Caco-2 (cell line): ENCODE data around the gene P4HTM. TPM values are rescaled to one million over a fixed set of nuclear protein-coding genes. Genes with fewer than 3 reads are reported as not detected.
A peak's percentile ranks its signal among the peaks of the same experiment; 100 is the strongest.

Experiments used
- BruUV-seq: library from RNA; stranded (reverse); fragments of 400-500 nt; replicated peaks from 2 replicates; lab custom pipeline; 2021; lab: Mats Ljungman, UMichigan
- CTCF ChIA-PET: fragments of 300-600 bp; sonication (Branson Sonifier 250); formaldehyde crosslinking; loops from one replicate; lab custom pipeline; 2022; ENCODE audit warnings: antibody characterized with exemption; lab: Charles Lee
- POLR2A ChIA-PET: fragments of 300-600 bp; sonication (Branson Sonifier 250); formaldehyde crosslinking; loops from one replicate; lab custom pipeline; 2022; ENCODE audit warnings: antibody characterized with exemption; lab: Charles Lee
- DNase-seq, 2 experiments: peaks; one replicate each; pipeline versions ENCODE4 v3.0.0 to v3.0.0-alpha.2; 2020 to 2022
- H3K27me3 ChIP-seq: replicated peaks from 2 replicates; pipeline ENCODE4 v1.6.0; 2011; ENCODE audit warnings: low read length; ENCODE audit not compliant: control insufficient read depth, insufficient read depth
- H3K36me3 ChIP-seq: 2 replicates; pipeline ENCODE4 v1.5.1; 2011; ENCODE audit warnings: low read length; ENCODE audit not compliant: control insufficient read depth, insufficient read depth
- H3K4me1 ChIP-seq: fragments of 250-450 bp; sonication (Bioruptor Pico); 2 replicates; pipeline ENCODE4 v1.5.1; 2020; ENCODE audit warnings: mild to moderate bottlenecking
- H3K4me3 ChIP-seq: 2 replicates; pipeline ENCODE4 v1.5.1; 2011; ENCODE audit warnings: low read depth, mild to moderate bottlenecking, control low read depth, low read length
- H3K9me3 ChIP-seq: fragments of 250-450 bp; sonication (Bioruptor Pico); 2 replicates; pipeline ENCODE4 v1.5.1; 2020; ENCODE audit warnings: mild to moderate bottlenecking, moderate library complexity
- H3K27ac Mint-ChIP-seq: one replicate; pipeline ENCODE4 v1.8.0; 2022; ENCODE audit warnings: mixed read lengths; ENCODE audit not compliant: unreplicated experiment
- H3K27me3 Mint-ChIP-seq: one replicate; pipeline ENCODE4 v1.8.0; 2022; ENCODE audit warnings: mixed read lengths; ENCODE audit not compliant: insufficient read depth, unreplicated experiment
- H3K36me3 Mint-ChIP-seq: one replicate; pipeline ENCODE4 v1.8.0; 2022; ENCODE audit warnings: mild to moderate bottlenecking, mixed read lengths; ENCODE audit not compliant: insufficient read depth, unreplicated experiment
- H3K4me1 Mint-ChIP-seq: one replicate; pipeline ENCODE4 v1.8.0; 2022; ENCODE audit warnings: low read depth, mixed read lengths; ENCODE audit not compliant: unreplicated experiment
- H3K4me3 Mint-ChIP-seq: one replicate; pipeline ENCODE4 v1.8.0; 2022; ENCODE audit warnings: mild to moderate bottlenecking, moderate library complexity, mixed read lengths; ENCODE audit not compliant: unreplicated experiment
- H3K9me3 Mint-ChIP-seq: one replicate; pipeline ENCODE4 v1.8.0; 2022; ENCODE audit warnings: mixed read lengths; ENCODE audit not compliant: unreplicated experiment
- CTCF ChIP-seq, 2 experiments: fragments of 200-600 bp in 1 of 2; IDR thresholded peaks; 1 replicate in 1 of 2; 2 replicates in 1 of 2; pipeline versions ENCODE4 v1.5.1 to v1.8.0; 2011 to 2022; ENCODE audit warnings: antibody characterized with exemption in 1 of 2, control low read depth in 1 of 2, inconsistent platforms in 1 of 2, low read depth in 1 of 2, low read length in 1 of 2, mild to moderate bottlenecking in 1 of 2, moderate library complexity in 1 of 2; ENCODE audit not compliant: insufficient read depth in 1 of 2, severe bottlenecking in 1 of 2, unreplicated experiment in 1 of 2
- intact Hi-C: fragments of 100-400 bp; cut with micrococcal nuclease; formaldehyde crosslinking; loops from one replicate; pipeline ENCODE4 v1.10.0; 2022; ENCODE audit not compliant: unreplicated experiment
- total RNA-seq: library from RNA; stranded (reverse); gene quantifications from 2 replicates; pipeline ENCODE4 v1.2.3, GENCODE V29; 2022

The P4HTM gene
- total RNA-seq, 1 experiment from 2014 or later = 24.4 TPM

- peaks cover 28% of the 10 kb centered on the region for H3K36me3 Mint-ChIP-seq
- no TSS peak for BruUV-seq
- no peaks in the 10 kb centered on the region for H3K27me3 Mint-ChIP-seq
- no peaks in the 10 kb centered on the region for H3K9me3 ChIP-seq
- H3K27ac Mint-ChIP-seq = peak overlapping the region; percentile 81
- peak in 1 of 2 experiments; percentile 58 for DNase-seq
- POLR2A ChIA-PET = interaction anchor here (1.1 to 1.5 kb wide), 2 partner anchors 16 to 20 kb away, joined by 3 to 9 read pairs; partner anchors contain the start of gene WDR6
- intact Hi-C loops = no loop called here
- H3K36me3 ChIP-seq = no peaks in the 10 kb centered on the region
- H3K4me3 ChIP-seq = peak overlapping the region; percentile 95
- no peaks in the 10 kb centered on the region for H3K9me3 Mint-ChIP-seq
- H3K4me1 Mint-ChIP-seq = peaks cover 13% of the 10 kb centered on the region
- CTCF ChIA-PET = interaction anchor here (0.5 to 1.7 kb wide), 2 partner anchors 16 to 475 kb away, joined by 3 to 5 read pairs; partner anchors contain the start of gene WDR6
- no peaks in the 10 kb centered on the region for H3K27me3 ChIP-seq
- H3K4me1 ChIP-seq = peaks cover 13% of the 10 kb centered on the region
- TF ChIP-seq CTCF (IDR thresholded peaks at IDR 0.05; ENCODE audit: insufficient read depth in 1 of 2, low read depth in 1 of 2, low read length in 1 of 2, severe bottlenecking in 1 of 2, unreplicated experiment in 1 of 2) = no peak
- peak overlapping the region; percentile 96 for H3K4me3 Mint-ChIP-seq
Observed at GRCh38 chr3:48990636-48991469, 812 bp downstream of the P4HTM start.

- intact Hi-C loops = no loop called here
- H3K4me1 ChIP-seq = peaks cover 13% of the 10 kb centered on the region
- H3K27me3 ChIP-seq = no peaks in the 10 kb centered on the region
- Mint-ChIP-seq H3K9me3 (no peaks in the 10 kb centered on the region), H3K27ac (no peak overlapping the region), H3K4me1 (peaks cover 13% of the 10 kb centered on the region), H3K36me3 (peaks cover 28% of the 10 kb centered on the region), H3K4me3 (no peak overlapping the region), H3K27me3 (no peaks in the 10 kb centered on the region)
- no peak for TF ChIP-seq CTCF (IDR thresholded peaks at IDR 0.05; ENCODE audit: insufficient read depth in 1 of 2, low read depth in 1 of 2, low read length in 1 of 2, severe bottlenecking in 1 of 2, unreplicated experiment in 1 of 2)
- ChIA-PET POLR2A (interaction anchor here (1.5 kb wide), 1 partner anchor 15 kb away, joined by 9 read pairs; the partner anchor contains the start of gene WDR6), CTCF (interaction anchor here (1.7 kb wide), 1 partner anchor 15 kb away, joined by 5 read pairs; the partner anchor contains the start of gene WDR6)
- no peaks in the 10 kb centered on the region for H3K9me3 ChIP-seq
- DNase-seq = no peak
- TSS peak; percentile 37 for BruUV-seq
- no peak overlapping the region; the same call in 1 of the 2 replicates for H3K4me3 ChIP-seq
- peaks cover 2% of the 10 kb centered on the region; the same call in 1 of the 2 replicates for H3K36me3 ChIP-seq
Observed at GRCh38 chr3:48991851-48992545, 2.0 kb downstream of the P4HTM start.

- H3K9me3 Mint-ChIP-seq = no peaks in the 10 kb centered on the region
- H3K36me3 Mint-ChIP-seq = peaks cover 26% of the 10 kb centered on the region
- POLR2A ChIA-PET = no interaction called here
- DNase-seq = no peak
- no TSS peak for BruUV-seq
- H3K27ac Mint-ChIP-seq = no peak overlapping the region
- Histone ChIP-seq H3K4me3 (no peak overlapping the region), H3K4me1 (peaks cover 13% of the 10 kb centered on the region), H3K36me3 (peaks cover 2% of the 10 kb centered on the region; the same call in 1 of the 2 replicates), H3K9me3 (no peaks in the 10 kb centered on the region), H3K27me3 (no peaks in the 10 kb centered on the region)
- CTCF ChIA-PET = no interaction called here
- no peak overlapping the region for H3K4me3 Mint-ChIP-seq
- TF ChIP-seq CTCF (IDR thresholded peaks at IDR 0.05; ENCODE audit: insufficient read depth in 1 of 2, low read depth in 1 of 2, low read length in 1 of 2, severe bottlenecking in 1 of 2, unreplicated experiment in 1 of 2) = no peak
- H3K27me3 Mint-ChIP-seq = no peaks in the 10 kb centered on the region
- peaks cover 5% of the 10 kb centered on the region for H3K4me1 Mint-ChIP-seq
- intact Hi-C loops = no loop called here
Observed at GRCh38 chr3:48993834-48994233, 3.8 kb downstream of the P4HTM start.
